ENCODE data around the gene ATP6V0A4.
"Not testable (repeated sequence)": the region's sequence is repeated elsewhere in the genome, so short reads cannot be mapped to it uniquely, and the experiment has no call there.

Gene ATP6V0A4

GRCh38 chr7:138802706-138803105 lies 4.7 kb upstream of the ATP6V0A4 start:
- DNase-seq (ENCODE audit: low spot score): no peak

- no peak for DNase-seq (ENCODE audit: low spot score)
These were observed 3.3 kb upstream of the ATP6V0A4 start for GRCh38 chr7:138801256-138801655.

- DNase-seq (ENCODE audit: low spot score): no peak
These were observed 1.5 kb upstream of the ATP6V0A4 start for GRCh38 chr7:138799336-138800000.

- no peak for DNase-seq (ENCODE audit: low spot score)
These were observed 840 bp upstream of the ATP6V0A4 start for GRCh38 chr7:138798836-138799235.

- not testable (repeated sequence) for DNase-seq (ENCODE audit: low spot score)
These were observed 950 bp downstream of the ATP6V0A4 start for GRCh38 chr7:138797046-138797445.

GRCh38 chr7:138796038-138796615 lies 1.9 kb downstream of the ATP6V0A4 start:
- no peak for DNase-seq (ENCODE audit: low spot score)

- peak; percentile 52 for DNase-seq (ENCODE audit: low spot score)
These were observed 12.2 kb downstream of the ATP6V0A4 start for GRCh38 chr7:138785587-138786437.

- DNase-seq (ENCODE audit: low spot score): no peak
These were observed 13.3 kb downstream of the ATP6V0A4 start for GRCh38 chr7:138784692-138785091.

- no peak for DNase-seq (ENCODE audit: low spot score)
These were observed 17.0 kb downstream of the ATP6V0A4 start for GRCh38 chr7:138781004-138781403.

- DNase-seq (ENCODE audit: low spot score): no peak
These were observed 21.7 kb downstream of the ATP6V0A4 start for GRCh38 chr7:138776166-138776833.

GRCh38 chr7:138773817-138774216 lies 24.2 kb downstream of the ATP6V0A4 start:
- no peak for DNase-seq (ENCODE audit: low spot score)

GRCh38 chr7:138773176-138773575 lies 24.8 kb downstream of the ATP6V0A4 start:
- DNase-seq (ENCODE audit: low spot score): no peak

GRCh38 chr7:138770904-138771303 lies 27.1 kb downstream of the ATP6V0A4 start:
- no peak for DNase-seq (ENCODE audit: low spot score)

- no peak for DNase-seq (ENCODE audit: low spot score)
These were observed 29.8 kb downstream of the ATP6V0A4 start for GRCh38 chr7:138768241-138768640.

GRCh38 chr7:138756591-138757242 lies 41.3 kb downstream of the ATP6V0A4 start:
- no peak for DNase-seq (ENCODE audit: low spot score)

- no peak for DNase-seq (ENCODE audit: low spot score)
These were observed 42.0 kb downstream of the ATP6V0A4 start for GRCh38 chr7:138755842-138756590.

- DNase-seq (ENCODE audit: low spot score): peak; percentile 37
These were observed 42.7 kb downstream of the ATP6V0A4 start for GRCh38 chr7:138755331-138755747.

GRCh38 chr7:138753610-138754009 lies 44.4 kb downstream of the ATP6V0A4 start:
- DNase-seq (ENCODE audit: low spot score): no peak

GRCh38 chr7:138753150-138753518 lies 44.9 kb downstream of the ATP6V0A4 start:
- DNase-seq (ENCODE audit: low spot score): no peak

- DNase-seq (ENCODE audit: low spot score): no peak
These were observed 45.4 kb downstream of the ATP6V0A4 start for GRCh38 chr7:138752518-138753149.
